Measurements from ENCODE around the gene ZNF200. TPM values are rescaled to one million over a fixed set of nuclear protein-coding genes. Genes with fewer than 3 reads are reported as not detected.

ZNF200 gene
- polyA plus RNA-seq, 1 of the 3 experiments (the other 2 are of a cell fraction): 2.8 TPM

DNA sequence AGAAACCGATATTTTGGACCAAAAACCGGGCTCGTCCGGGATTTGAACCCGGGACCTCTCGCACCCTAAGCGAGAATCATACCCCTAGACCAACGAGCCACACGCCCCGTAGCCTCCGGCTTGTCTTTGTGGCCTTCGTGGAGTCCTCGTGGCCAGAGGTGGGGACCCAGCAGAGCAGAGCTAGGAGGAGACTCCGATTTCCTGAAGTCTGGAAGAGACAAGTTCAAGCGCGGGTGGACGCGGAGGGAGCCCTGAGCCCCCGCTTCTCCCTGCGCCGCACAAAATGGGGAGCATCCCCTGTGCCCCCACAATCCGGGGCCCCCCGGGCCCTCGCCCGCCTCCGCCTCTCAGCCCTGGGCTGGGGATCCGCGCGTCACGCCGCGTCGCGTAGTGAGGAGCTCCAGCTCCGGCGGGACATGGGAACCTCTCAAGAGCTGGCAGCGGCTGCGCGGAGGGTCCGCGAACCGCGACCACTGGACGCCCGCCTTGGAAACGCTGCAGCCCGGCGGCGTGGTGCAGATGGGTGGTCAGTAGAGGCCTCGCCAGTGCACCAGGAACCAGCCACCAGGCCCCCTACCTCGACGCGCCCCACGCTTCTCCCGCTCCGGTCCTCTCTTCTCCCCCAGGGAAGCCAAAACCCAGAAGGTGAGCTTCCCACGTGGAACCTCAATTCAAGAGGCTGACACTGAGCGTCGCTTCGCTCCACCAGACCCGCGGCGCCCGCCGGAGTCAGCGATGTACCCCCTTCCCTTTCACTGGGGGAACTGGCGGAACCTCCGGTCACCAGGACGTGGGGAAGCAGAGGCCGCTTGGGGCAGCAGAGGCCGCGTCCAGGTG is 52.1 kb downstream of the ZNF200 start:
- Histone ChIP-seq H3K4me1 (ENCODE audit: control insufficient read depth in 1 of 2, insufficient read depth in 2 of 2, low read depth in 1 of 2, low read length in 1 of 2) (peaks cover 0 to 11% of the 10 kb centered on the region in 2 experiments; a peak in 2 of 4 replicates), H3K9me3 (no peaks in the 10 kb centered on the region), H4K20me1 (ENCODE audit: insufficient read depth) (no peaks in the 10 kb centered on the region), H3K9ac (no peak overlapping the region; the same call in 1 of the 2 replicates), H3K4me3 (ENCODE audit: low read depth in 2 of 2, low read length in 1 of 2) (peak overlapping the region; percentile 52 to 66), H3K9me2 (no peaks in the 10 kb centered on the region), H3K36me3 (replicated peaks in 1 of 2; ENCODE audit: control insufficient read depth in 1 of 2, insufficient read depth in 2 of 2, low read length in 1 of 2) (no peaks in the 10 kb centered on the region), H2AFZ (ENCODE audit: low read depth) (peak overlapping the region; percentile 74; the same call in 1 of the 2 replicates), H3K27me3 (ENCODE audit: insufficient read depth) (peaks cover 58% of the 10 kb centered on the region), H3K4me2 (peak overlapping the region; percentile 93), H3K79me2 (ENCODE audit: insufficient read depth) (no peaks in the 10 kb centered on the region), H3F3A (replicated peaks; ENCODE audit: insufficient read depth) (peaks cover 23% of the 10 kb centered on the region), H3K27ac (ENCODE audit: low read depth in 2 of 2, low read length in 1 of 2) (no peak overlapping the region)
- ChIA-PET POLR2A (interaction anchor here (0.6 to 0.7 kb wide), 2 partner anchors 26 to 36 kb away, joined by 3 read pairs; no protein-coding TSS in a partner anchor), CTCF (interaction anchor here (0.6 to 2.9 kb wide), 13 partner anchors 9 to 317 kb away, joined by 3 to 12 read pairs (median 4); no protein-coding TSS in a partner anchor)
- peak; percentile 74 for DNase-seq
- WGBS (ENCODE audit: low lambda C conversion rate): 3% methylated on average over 22 of the region's 72 CpGs
- no peak for TF ChIP-seq EZH2phosphoT487 (IDR thresholded peaks at IDR 0.05; ENCODE audit: borderline replicate concordance, low read depth)
- TF ChIP-seq, protein P1, sequence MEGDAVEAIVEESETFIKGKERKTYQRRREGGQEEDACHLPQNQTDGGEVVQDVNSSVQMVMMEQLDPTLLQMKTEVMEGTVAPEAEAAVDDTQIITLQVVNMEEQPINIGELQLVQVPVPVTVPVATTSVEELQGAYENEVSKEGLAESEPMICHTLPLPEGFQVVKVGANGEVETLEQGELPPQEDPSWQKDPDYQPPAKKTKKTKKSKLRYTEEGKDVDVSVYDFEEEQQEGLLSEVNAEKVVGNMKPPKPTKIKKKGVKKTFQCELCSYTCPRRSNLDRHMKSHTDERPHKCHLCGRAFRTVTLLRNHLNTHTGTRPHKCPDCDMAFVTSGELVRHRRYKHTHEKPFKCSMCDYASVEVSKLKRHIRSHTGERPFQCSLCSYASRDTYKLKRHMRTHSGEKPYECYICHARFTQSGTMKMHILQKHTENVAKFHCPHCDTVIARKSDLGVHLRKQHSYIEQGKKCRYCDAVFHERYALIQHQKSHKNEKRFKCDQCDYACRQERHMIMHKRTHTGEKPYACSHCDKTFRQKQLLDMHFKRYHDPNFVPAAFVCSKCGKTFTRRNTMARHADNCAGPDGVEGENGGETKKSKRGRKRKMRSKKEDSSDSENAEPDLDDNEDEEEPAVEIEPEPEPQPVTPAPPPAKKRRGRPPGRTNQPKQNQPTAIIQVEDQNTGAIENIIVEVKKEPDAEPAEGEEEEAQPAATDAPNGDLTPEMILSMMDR (IDR thresholded peaks at IDR 0.05): peak; percentile 36
- TF ChIP-seq, protein P2, sequence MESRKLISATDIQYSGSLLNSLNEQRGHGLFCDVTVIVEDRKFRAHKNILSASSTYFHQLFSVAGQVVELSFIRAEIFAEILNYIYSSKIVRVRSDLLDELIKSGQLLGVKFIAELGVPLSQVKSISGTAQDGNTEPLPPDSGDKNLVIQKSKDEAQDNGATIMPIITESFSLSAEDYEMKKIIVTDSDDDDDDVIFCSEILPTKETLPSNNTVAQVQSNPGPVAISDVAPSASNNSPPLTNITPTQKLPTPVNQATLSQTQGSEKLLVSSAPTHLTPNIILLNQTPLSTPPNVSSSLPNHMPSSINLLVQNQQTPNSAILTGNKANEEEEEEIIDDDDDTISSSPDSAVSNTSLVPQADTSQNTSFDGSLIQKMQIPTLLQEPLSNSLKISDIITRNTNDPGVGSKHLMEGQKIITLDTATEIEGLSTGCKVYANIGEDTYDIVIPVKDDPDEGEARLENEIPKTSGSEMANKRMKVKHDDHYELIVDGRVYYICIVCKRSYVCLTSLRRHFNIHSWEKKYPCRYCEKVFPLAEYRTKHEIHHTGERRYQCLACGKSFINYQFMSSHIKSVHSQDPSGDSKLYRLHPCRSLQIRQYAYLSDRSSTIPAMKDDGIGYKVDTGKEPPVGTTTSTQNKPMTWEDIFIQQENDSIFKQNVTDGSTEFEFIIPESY (IDR thresholded peaks at IDR 0.05; ENCODE audit: borderline replicate concordance, low read depth): no peak
- TF ChIP-seq GABPA (IDR thresholded peaks at IDR 0.05; ENCODE audit: low read depth): 0 out of 2 replicates have a peak, but pooled peaks have one; percentile 16
- TF ChIP-seq SIN3A (IDR thresholded peaks at IDR 0.05; ENCODE audit: borderline replicate concordance, low read depth, low read length): no peak
- TF ChIP-seq, protein P3, sequence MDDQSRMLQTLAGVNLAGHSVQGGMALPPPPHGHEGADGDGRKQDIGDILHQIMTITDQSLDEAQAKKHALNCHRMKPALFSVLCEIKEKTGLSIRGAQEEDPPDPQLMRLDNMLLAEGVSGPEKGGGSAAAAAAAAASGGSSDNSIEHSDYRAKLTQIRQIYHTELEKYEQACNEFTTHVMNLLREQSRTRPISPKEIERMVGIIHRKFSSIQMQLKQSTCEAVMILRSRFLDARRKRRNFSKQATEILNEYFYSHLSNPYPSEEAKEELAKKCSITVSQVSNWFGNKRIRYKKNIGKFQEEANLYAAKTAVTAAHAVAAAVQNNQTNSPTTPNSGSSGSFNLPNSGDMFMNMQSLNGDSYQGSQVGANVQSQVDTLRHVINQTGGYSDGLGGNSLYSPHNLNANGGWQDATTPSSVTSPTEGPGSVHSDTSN (IDR thresholded peaks at IDR 0.05): peak; percentile 31; the same call in 1 of the 2 replicates
- no peak for TF ChIP-seq JUND (IDR thresholded peaks at IDR 0.05)
- TF ChIP-seq GATA2 (CRISPR knock-in tag; IDR thresholded peaks at IDR 0.05): no peak
- TF ChIP-seq FOXJ3 (CRISPR knock-in tag; IDR thresholded peaks at IDR 0.05): no peak
- TF ChIP-seq CHD2 (IDR thresholded peaks at IDR 0.05; ENCODE audit: low read length, partially characterized antibody): no peak
- no peak for TF ChIP-seq FOXM1 (IDR thresholded peaks at IDR 0.05; ENCODE audit: low read depth)
- TF ChIP-seq POLR2AphosphoS5 (IDR thresholded peaks at IDR 0.05; ENCODE audit: low read depth, low read length): no peak
- TF ChIP-seq, protein P4, sequence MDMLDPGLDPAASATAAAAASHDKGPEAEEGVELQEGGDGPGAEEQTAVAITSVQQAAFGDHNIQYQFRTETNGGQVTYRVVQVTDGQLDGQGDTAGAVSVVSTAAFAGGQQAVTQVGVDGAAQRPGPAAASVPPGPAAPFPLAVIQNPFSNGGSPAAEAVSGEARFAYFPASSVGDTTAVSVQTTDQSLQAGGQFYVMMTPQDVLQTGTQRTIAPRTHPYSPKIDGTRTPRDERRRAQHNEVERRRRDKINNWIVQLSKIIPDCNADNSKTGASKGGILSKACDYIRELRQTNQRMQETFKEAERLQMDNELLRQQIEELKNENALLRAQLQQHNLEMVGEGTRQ (IDR thresholded peaks at IDR 0.05; ENCODE audit: borderline replicate concordance, low read depth, low read length): no peak
- TF ChIP-seq ELF1 (IDR thresholded peaks at IDR 0.05): no peak
- TF ChIP-seq NFIC (IDR thresholded peaks at IDR 0.05; ENCODE audit: borderline replicate concordance): no peak
- TF ChIP-seq, protein P5, sequence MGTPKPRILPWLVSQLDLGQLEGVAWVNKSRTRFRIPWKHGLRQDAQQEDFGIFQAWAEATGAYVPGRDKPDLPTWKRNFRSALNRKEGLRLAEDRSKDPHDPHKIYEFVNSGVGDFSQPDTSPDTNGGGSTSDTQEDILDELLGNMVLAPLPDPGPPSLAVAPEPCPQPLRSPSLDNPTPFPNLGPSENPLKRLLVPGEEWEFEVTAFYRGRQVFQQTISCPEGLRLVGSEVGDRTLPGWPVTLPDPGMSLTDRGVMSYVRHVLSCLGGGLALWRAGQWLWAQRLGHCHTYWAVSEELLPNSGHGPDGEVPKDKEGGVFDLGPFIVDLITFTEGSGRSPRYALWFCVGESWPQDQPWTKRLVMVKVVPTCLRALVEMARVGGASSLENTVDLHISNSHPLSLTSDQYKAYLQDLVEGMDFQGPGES (IDR thresholded peaks at IDR 0.05; ENCODE audit: low read depth, low read length): no peak
- peak; percentile 81 for TF ChIP-seq TEAD4 (IDR thresholded peaks at IDR 0.05; ENCODE audit: borderline replicate concordance, insufficient read depth)
- TF ChIP-seq RCOR1 (IDR thresholded peaks at IDR 0.05; ENCODE audit: low read length): no peak
- 0 out of 2 replicates have a peak, but pooled peaks have one; percentile 14 for TF ChIP-seq MXI1 (IDR thresholded peaks at IDR 0.05; ENCODE audit: low read depth, low read length)
- 0 out of 2 replicates have a peak, but pooled peaks have one; percentile 2 for TF ChIP-seq RAD21 (IDR thresholded peaks at IDR 0.05; ENCODE audit: low read length)
- peak; percentile 66; the same call in 1 of the 2 replicates for TF ChIP-seq FOSL2 (IDR thresholded peaks at IDR 0.05; ENCODE audit: borderline replicate concordance, low read depth)
